ENCODE results near the gene ETV3L.

ETV3L gene

DNA sequence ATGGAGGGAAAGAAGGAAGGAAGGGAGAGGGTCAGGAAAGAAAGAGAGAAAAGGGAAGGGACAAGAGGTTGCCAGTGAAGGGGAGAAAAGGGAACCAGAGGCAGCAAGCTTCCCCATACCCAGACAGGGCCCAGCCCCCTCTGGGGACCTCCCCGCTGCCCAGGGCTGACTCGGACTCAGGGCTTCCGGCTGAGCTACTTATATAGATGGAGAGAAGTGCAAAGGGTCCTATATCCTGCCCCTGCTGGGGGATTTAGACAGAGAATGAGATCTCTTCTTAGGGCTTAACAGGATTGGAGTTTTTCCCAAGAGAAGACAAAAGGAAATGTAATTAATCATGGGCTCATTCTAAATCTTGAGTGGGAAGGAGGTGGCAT lies at the start of gene ETV3L:
TSS of gene ETV3L (minus strand) at position 176 of the 377 bp plus-strand sequence. CDS start 285 bp downstream, outside the sequence.
- no peak for DNase-seq (ENCODE audit: low read depth in 2 of 3, low spot score in 2 of 3)

- no peak for DNase-seq (ENCODE audit: low read depth in 2 of 3, low spot score in 2 of 3)
Observed at GRCh38 chr1:157147906-157148700, 48.5 kb upstream of the ETV3L start.

GRCh38 chr1:157147037-157147436 lies 47.4 kb upstream of the ETV3L start:
- no peak for DNase-seq (ENCODE audit: low read depth in 2 of 3, low spot score in 2 of 3)

DNA sequence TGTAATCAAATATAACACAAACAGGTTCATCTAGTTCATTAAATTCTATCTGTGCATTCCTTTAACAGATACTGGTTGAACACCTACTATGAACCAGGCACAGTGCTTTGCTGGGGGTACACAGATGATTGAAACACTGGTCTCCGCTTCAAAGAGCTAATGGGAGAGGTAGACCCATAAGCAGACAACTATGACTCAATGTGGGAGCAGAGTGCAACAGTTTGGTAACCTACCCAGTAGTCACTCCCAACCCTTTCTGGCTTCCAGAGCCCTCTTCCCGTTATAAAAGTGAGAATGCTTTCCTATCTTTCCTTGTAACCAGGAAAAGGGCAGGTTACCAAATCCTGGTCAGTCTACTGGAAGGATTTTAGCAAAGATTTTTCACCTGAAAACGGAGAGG lies 46.6 kb upstream of the ETV3L start:
- no peak for DNase-seq (ENCODE audit: low read depth in 2 of 3, low spot score in 2 of 3)

GRCh38 chr1:157145076-157145475 lies 45.5 kb upstream of the ETV3L start:
- DNase-seq (ENCODE audit: low read depth in 2 of 3, low spot score in 2 of 3): no peak

DNA sequence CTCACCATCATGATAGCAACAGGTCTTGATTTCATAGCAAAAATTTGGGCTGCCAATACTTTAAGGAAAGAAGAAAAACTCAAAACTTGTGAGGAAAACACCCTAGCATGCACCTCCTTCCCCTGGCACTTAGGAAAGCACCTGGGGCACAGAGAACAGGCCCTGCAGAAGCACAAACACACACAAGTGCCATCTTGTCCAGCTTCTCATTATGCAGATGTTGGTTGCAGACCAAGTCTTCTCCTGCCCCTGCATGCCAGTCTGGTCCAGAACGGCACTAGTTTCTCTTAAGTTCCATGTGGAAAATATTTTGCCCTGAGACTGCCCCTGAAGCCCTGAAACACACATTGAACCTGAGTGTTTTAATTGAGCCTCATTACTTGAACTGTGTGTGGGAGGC lies 44.9 kb upstream of the ETV3L start:
- no peak for DNase-seq (ENCODE audit: low read depth in 2 of 3, low spot score in 2 of 3)

DNA sequence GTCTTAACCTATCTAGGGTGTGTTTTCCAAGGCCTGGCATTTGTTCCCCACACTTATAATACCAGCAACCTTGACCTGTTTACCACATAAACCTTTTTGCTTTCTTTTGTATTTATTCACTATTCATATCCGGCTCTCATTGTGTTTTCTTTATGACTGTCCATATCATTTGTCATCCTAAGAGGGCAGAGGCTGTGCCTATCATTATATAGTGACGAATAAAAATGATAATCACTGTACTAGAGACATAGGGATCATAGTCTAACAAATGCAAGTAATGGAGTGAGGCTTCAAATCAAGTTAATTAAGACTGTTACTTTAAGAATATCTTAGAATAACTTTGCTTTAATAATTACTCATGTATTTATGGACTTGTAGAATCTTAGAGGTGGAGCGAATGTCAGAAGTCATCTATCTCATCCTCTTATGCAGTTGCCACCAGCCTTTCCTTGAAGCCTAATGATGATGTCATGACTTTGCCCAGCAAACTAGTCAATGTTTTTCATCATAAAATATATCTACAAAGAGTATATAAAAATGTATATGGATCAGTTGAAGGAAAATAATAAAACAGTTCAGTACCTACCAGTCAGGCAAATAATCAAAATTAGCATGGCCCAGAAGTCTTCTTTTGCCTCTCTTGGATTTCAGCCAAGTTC lies 43.3 kb upstream of the ETV3L start:
- DNase-seq (ENCODE audit: low read depth in 2 of 3, low spot score in 2 of 3): no peak

DNA sequence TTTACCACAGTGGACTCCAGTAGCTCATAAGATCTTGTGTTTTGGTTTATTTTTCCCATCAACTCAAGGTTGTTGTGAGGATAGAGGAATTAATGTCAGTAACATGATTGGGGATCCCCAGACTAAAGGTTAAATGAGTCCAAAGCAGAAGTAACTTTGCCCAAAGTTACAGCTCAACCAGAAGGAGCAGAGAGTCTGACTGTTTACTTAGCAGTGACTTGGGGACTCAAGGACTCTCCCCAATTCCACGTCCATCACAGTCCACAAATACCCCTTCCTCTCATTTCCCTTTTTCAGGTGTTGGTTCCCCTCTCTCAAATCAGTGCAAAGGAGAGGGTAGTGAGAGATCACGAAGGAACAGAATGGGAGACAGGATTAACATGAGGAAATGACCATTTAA lies 42.6 kb upstream of the ETV3L start:
- no peak for DNase-seq (ENCODE audit: low read depth in 2 of 3, low spot score in 2 of 3)

GRCh38 chr1:157141212-157141855 lies 41.7 kb upstream of the ETV3L start:
- DNase-seq (ENCODE audit: low read depth in 2 of 3, low spot score in 2 of 3): no peak

DNA sequence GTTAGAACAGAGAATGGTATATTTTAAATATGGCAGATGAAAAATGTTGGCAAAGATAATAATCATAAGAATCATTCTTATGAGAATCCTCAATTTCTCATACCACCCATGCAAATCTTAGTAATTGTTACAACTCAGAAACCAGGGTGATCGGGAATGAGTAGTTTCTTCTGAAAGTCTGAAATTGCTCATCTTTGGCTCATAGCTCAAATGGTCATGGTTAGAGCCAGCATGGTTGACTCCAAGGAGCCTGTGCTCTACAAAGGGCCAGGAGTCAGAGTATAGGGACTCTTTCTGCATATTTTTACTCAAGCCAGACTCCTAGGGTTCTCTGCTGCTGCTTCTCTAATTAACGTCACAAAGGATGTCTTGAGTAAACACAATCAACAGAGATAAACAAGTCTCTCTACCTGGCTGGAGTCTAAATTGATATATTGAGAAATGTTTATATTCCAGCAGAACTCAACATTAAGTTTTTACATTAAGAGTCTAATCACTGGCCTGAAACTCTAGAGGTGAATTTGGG lies 40.5 kb upstream of the ETV3L start:
- DNase-seq (ENCODE audit: low read depth in 2 of 3, low spot score in 2 of 3): no peak

GRCh38 chr1:157139052-157139715 lies 39.6 kb upstream of the ETV3L start:
- no peak for DNase-seq (ENCODE audit: low read depth in 2 of 3, low spot score in 2 of 3)

GRCh38 chr1:157138220-157139051 lies 38.8 kb upstream of the ETV3L start, which contains the start of gene ETV3:
Gene ETV3, minus strand, starts transcription at chr1:157138395. Its CDS starts 2,043 bp downstream, at chr1:157136352.
- peak; percentile 62 to 77 (median 63) for DNase-seq (ENCODE audit: low read depth in 2 of 3, low spot score in 2 of 3)

DNA sequence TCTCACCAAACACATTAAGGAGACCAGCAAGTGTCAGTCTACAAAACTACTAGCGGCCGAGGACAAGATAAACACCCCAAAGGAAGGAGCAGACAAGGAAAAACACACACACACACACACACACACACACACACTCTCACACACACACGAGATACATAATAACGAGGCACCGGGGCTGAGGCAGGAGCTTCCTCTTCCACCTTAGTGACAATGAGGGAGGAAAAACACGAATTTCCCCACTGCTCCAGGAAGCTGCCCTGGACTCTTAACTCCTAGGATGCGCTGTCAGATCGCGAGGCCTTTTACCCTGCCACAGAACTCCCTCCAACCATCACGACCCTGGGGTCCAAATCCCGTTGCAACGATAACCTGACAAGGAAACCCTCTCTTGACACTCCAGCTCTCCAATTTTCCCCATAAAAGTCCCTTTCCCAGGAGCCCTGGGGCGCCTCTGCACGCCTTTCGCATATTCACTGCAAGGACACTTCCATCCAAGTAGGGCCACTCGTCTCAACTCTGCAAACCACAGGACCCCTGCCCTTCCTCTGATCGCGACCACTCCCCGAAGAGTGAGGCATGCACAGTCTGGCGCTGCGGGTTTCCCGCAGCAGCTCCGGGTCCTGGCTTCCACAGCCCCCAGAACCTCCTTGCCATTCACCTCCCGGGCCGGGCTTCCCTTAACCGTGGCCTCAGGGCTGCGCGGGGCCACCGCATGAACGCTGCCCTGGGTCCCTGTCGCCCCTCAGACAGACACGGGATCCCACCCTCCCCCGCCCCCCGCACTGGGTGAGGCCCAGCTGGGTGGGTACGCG lies 38.0 kb upstream of the ETV3L start:
- DNase-seq (ENCODE audit: low read depth in 2 of 3, low spot score in 2 of 3): no peak

- DNase-seq (ENCODE audit: low read depth in 2 of 3, low spot score in 2 of 3): no peak
Observed at GRCh38 chr1:157137046-157137407, 37.4 kb upstream of the ETV3L start.

DNA sequence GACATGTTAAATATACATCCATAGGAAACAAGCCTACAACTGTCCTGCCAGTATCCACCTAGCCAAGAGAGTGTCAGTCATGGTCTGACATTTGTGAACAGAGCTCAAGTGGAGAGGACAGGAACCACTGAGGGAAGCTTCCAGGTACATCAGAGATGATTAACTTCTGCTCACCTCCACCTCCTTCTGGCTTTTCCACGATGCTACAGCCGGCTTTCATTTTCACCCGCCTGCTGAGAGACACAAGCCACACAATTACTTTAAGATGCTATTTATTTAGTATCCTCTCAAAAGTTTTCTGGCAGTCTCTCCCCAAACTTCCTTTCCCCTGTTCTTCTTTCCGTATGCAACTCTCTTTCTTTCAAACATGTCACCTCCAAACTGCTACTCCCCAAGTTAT lies 36.5 kb upstream of the ETV3L start:
- DNase-seq (ENCODE audit: low read depth in 2 of 3, low spot score in 2 of 3): no peak

DNA sequence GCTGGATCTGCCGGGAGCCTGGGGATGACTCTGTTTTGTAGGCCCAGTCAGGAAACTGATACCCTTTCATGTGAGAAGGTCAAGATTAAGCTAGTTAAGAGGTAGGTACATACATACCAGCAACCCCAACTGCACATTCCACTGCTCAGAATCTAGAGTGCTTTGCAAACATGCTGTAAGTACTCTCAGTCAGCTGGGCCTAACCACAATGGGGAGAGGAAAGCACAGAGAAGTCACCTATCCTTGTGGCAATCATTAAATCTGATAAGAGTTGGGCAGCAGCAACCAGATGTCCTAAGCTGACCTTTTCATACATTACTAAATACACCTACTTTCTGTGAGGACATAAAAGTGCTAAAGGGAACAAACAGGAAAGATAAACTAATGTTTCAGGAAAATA lies 36.0 kb upstream of the ETV3L start:
- no peak for DNase-seq (ENCODE audit: low read depth in 2 of 3, low spot score in 2 of 3)

DNA sequence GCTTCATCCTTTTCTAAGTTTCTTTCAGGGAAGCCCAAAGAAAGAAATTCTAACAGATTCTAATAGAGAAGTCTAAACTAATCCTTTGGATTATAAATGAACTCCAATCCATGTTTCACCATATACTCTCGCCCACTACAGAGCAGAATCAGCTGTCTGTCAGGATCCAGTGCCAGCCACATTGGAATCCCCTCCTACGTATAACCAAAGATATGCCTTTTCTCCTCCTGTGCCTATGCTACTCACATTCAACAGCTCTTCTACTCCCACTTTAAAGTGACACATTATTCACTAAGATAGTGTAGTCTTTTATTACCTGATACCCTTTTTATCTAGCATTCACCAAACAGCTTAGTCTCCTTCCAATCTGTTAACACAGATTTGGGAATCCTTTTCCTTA lies 35.5 kb upstream of the ETV3L start:
- DNase-seq (ENCODE audit: low read depth in 2 of 3, low spot score in 2 of 3): no peak

DNA sequence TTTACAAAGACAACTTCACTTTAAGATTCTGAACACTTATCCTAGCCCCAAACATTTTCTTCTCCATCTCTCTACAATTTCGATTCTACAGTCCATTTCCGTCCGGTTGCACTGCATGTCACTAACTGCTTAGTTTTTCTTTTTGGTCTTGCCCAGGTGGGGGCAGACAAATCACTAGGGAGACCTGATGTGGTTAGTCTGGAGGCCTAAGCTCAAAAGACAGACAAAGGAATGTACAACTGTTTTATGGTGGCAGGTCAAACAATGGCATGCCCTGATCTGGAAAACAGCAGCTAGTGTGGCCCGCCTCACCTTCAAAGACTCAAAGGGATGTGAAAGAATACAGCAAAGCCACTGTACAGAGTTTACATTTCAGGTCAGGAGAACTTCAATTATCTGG lies 34.8 kb upstream of the ETV3L start:
- DNase-seq (ENCODE audit: low read depth in 2 of 3, low spot score in 2 of 3): no peak

GRCh38 chr1:157133426-157133825 lies 33.8 kb upstream of the ETV3L start:
- DNase-seq (ENCODE audit: low read depth in 2 of 3, low spot score in 2 of 3): no peak

All from activated CD8-positive, alpha-beta memory T cell treated with anti-CD3 and anti-CD28 coated beads for 48 hours (primary cell).